Measurements from ENCODE around the gene OSBPL2. TPM values are rescaled to one million over a fixed set of nuclear protein-coding genes. Genes with fewer than 3 reads are reported as not detected.

Gene OSBPL2
- total RNA-seq, 1 experiment from 2014 or later = 36.9 TPM

- TF ChIP-seq ZFX (IDR thresholded peaks at IDR 0.05) = no peak
- TF ChIP-seq EGR1 (IDR thresholded peaks at IDR 0.05; ENCODE audit: low read depth) = no peak
- TF ChIP-seq CBX3 (IDR thresholded peaks at IDR 0.05; ENCODE audit: low read depth) = no peak
- TF ChIP-seq ATF3 (IDR thresholded peaks at IDR 0.05) = no peak
- TF ChIP-seq ZNF274 (IDR thresholded peaks at IDR 0.05; ENCODE audit: low read depth, low read length) = no peak
- TF ChIP-seq TCF7L2 (IDR thresholded peaks at IDR 0.05; ENCODE audit: borderline replicate concordance, extremely low read depth, insufficient read depth, insufficient read length) = no peak
- TF ChIP-seq REST (IDR thresholded peaks at IDR 0.05; ENCODE audit: low read depth) = no peak
- TF ChIP-seq MAX (IDR thresholded peaks at IDR 0.05) = no peak
- TF ChIP-seq, protein P1, sequence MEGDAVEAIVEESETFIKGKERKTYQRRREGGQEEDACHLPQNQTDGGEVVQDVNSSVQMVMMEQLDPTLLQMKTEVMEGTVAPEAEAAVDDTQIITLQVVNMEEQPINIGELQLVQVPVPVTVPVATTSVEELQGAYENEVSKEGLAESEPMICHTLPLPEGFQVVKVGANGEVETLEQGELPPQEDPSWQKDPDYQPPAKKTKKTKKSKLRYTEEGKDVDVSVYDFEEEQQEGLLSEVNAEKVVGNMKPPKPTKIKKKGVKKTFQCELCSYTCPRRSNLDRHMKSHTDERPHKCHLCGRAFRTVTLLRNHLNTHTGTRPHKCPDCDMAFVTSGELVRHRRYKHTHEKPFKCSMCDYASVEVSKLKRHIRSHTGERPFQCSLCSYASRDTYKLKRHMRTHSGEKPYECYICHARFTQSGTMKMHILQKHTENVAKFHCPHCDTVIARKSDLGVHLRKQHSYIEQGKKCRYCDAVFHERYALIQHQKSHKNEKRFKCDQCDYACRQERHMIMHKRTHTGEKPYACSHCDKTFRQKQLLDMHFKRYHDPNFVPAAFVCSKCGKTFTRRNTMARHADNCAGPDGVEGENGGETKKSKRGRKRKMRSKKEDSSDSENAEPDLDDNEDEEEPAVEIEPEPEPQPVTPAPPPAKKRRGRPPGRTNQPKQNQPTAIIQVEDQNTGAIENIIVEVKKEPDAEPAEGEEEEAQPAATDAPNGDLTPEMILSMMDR (IDR thresholded peaks at IDR 0.05 in 2 of 3, conservative IDR thresholded peaks at IDR 0.05 in 1 of 3; ENCODE audit: borderline replicate concordance in 1 of 3, insufficient read depth in 1 of 3, low read depth in 2 of 3, low read length in 2 of 3) = no peak
- TF ChIP-seq JUND (IDR thresholded peaks at IDR 0.05) = no peak
- H3K9ac ChIP-seq (ENCODE audit: low read length) = no peak overlapping the region
- H3K27me3 ChIP-seq (ENCODE audit: insufficient read depth, low read length) = no peaks in the 10 kb centered on the region
- H4K20me1 ChIP-seq (ENCODE audit: insufficient read depth) = no peaks in the 10 kb centered on the region
- H3K4me3 ChIP-seq (replicated peaks in 1 of 2; ENCODE audit: low read depth in 1 of 2, low read length in 2 of 2) = no peak overlapping the region
- no peak for DNase-seq (ENCODE audit: low read depth, low spot score)
- H3K9me3 ChIP-seq (ENCODE audit: control insufficient read depth in 1 of 2, insufficient read depth in 1 of 2, low read depth in 1 of 2, low read length in 2 of 2) = no peaks in the 10 kb centered on the region
- RAD21 ChIA-PET (ENCODE audit: low non-redundant PET in 1 of 2, low total read pairs in 2 of 2, uncharacterized antibody in 2 of 2, unreplicated experiment in 2 of 2) = no interaction called here
- intact Hi-C loops (cut with micrococcal nuclease) = no loop called here
- CTCF ChIA-PET = no interaction called here
- no peak overlapping the region for H3K27ac ChIP-seq (ENCODE audit: low read depth, low read length)
- no peaks in the 10 kb centered on the region for H3K9me2 ChIP-seq (ENCODE audit: insufficient read depth)
- no TSS peak for BruUV-seq (replicated peaks)
- no peak for ATAC-seq
- H2AFZ ChIP-seq (ENCODE audit: low read depth, low read length, poor library complexity, severe bottlenecking) = no peak overlapping the region
- peaks cover 0 to 7% of the 10 kb centered on the region in 2 experiments; a peak in 2 of 4 replicates for H3K36me3 ChIP-seq (ENCODE audit: control insufficient read depth in 1 of 2, insufficient read depth in 2 of 2, low read length in 2 of 2)
- H3K4me1 ChIP-seq (ENCODE audit: control insufficient read depth in 1 of 2, insufficient read depth in 2 of 2, low read length in 2 of 2) = no peaks in the 10 kb centered on the region
- POLR2A ChIA-PET = no interaction called here
- no peaks in the 10 kb centered on the region for H3K79me2 ChIP-seq (ENCODE audit: insufficient read depth, low read length)
- no peak overlapping the region for H3K4me2 ChIP-seq (ENCODE audit: low read length)
Observed at GRCh38 chr20:62285722-62286121, 47.4 kb downstream of the OSBPL2 start.

Measured in HCT116 (cell line).